HEK293 (cell line): ENCODE data around the gene ILK.
A peak's percentile ranks its signal among the peaks of the same experiment; 100 is the strongest.

Experiments
- CTCF ChIA-PET: fragments of 350-600 bp; formaldehyde crosslinking; extraction: SDS; loops from one replicate; lab custom pipeline; 2021; ENCODE audit warnings: antibody characterized with exemption; lab: Yijun Ruan, JAX
- POLR2A ChIA-PET: fragments of 300-600 bp; formaldehyde crosslinking; extraction: SDS; loops from one replicate; lab custom pipeline; 2020; ENCODE audit warnings: antibody characterized with exemption, inconsistent platforms; lab: Yijun Ruan, JAX
- H3K27ac ChIP-seq: fragments of 200-500 bp; sonication (Bioruptor generic); 2 replicates; pipeline ENCODE4 v1.5.1; 2014; ENCODE audit warnings: low read depth, low read length, control low read depth, inconsistent platforms; ENCODE audit errors: extremely low read depth
- H3K36me3 ChIP-seq, 2 experiments: fragments of 200-500 bp in 1 of 2; sonication (Bioruptor generic) in 1 of 2; 1 replicate in 1 of 2; 2 replicates in 1 of 2; pipeline ENCODE4 v1.5.1; 2014 to 2017; ENCODE audit warnings: inconsistent platforms in 2 of 2, low read length in 2 of 2; ENCODE audit not compliant: control insufficient read depth in 2 of 2, insufficient read depth in 1 of 2
- H3K4me1 ChIP-seq: fragments of 200-500 bp; sonication (Bioruptor generic); 2 replicates; pipeline ENCODE4 v1.5.1; 2014; ENCODE audit warnings: mild to moderate bottlenecking, low read length, inconsistent platforms; ENCODE audit not compliant: control insufficient read depth, insufficient read depth
- H3K4me3 ChIP-seq: 2 replicates; pipeline ENCODE4 v1.5.1; 2011; ENCODE audit warnings: low read depth, mild to moderate bottlenecking, control low read depth, low read length, moderate library complexity
- H3K9me3 ChIP-seq: fragments of 200-500 bp; sonication (Bioruptor generic); 2 replicates; pipeline ENCODE4 v1.5.1; 2014; ENCODE audit warnings: low read depth, low read length, inconsistent platforms; ENCODE audit not compliant: control insufficient read depth, insufficient read depth
- ELK4 ChIP-seq: IDR thresholded peaks from 2 replicates; pipeline ENCODE4 v1.6.1; 2011; ENCODE audit warnings: mild to moderate bottlenecking, low read depth, low read length, borderline replicate concordance
- HIC1 ChIP-seq: fragments of 450-650 bp; formaldehyde crosslinking; IDR thresholded peaks from 2 replicates; pipeline ENCODE4 v1.5.1; 2016; ENCODE audit warnings: missing biosample characterization, missing genetic modification characterization
- PBX3 ChIP-seq: sonication (generic); formaldehyde crosslinking; IDR thresholded peaks from 2 replicates; pipeline ENCODE4 v1.8.1; 2022; ENCODE audit warnings: mild to moderate bottlenecking, moderate library complexity, missing genetic modification reagents
- YY1 ChIP-seq: fragments of 450-650 bp; formaldehyde crosslinking; IDR thresholded peaks from 2 replicates; pipeline ENCODE4 v1.5.1; 2018; ENCODE audit warnings: missing biosample characterization, missing genetic modification characterization
- ZBTB1 ChIP-seq: fragments of 450-650 bp; formaldehyde crosslinking; IDR thresholded peaks from 2 replicates; pipeline ENCODE4 v1.5.1; 2016; ENCODE audit warnings: missing biosample characterization, missing genetic modification characterization
- ZNF174 ChIP-seq: fragments of 450-650 bp; formaldehyde crosslinking; IDR thresholded peaks from 2 replicates; pipeline ENCODE4 v1.5.0; 2017; ENCODE audit warnings: missing biosample characterization, mild to moderate bottlenecking, missing genetic modification characterization
- ZNF221 ChIP-seq: fragments of 450-650 bp; formaldehyde crosslinking; IDR thresholded peaks from 2 replicates; pipeline ENCODE4 v1.5.1; 2017; ENCODE audit warnings: missing biosample characterization, missing genetic modification characterization, borderline replicate concordance
- ZNF274 ChIP-seq, 2 experiments: fragments of 200-500 bp in 1 of 2; fragments of 450-650 bp in 1 of 2; sonication (Bioruptor generic) in 1 of 2; formaldehyde crosslinking in 1 of 2; IDR thresholded peaks; 2 replicates each; pipeline versions ENCODE4 v1.5.1 to v1.6.1; 2014 to 2016; ENCODE audit warnings: borderline replicate concordance in 1 of 2, inconsistent platforms in 1 of 2, low read length in 1 of 2, missing biosample characterization in 1 of 2, missing genetic modification characterization in 1 of 2
- ZNF280D ChIP-seq: fragments of 450-650 bp; formaldehyde crosslinking; IDR thresholded peaks from 2 replicates; pipeline ENCODE4 v1.5.1; 2016; ENCODE audit warnings: missing biosample characterization, missing genetic modification characterization
- ZNF488 ChIP-seq: fragments of 450-650 bp; formaldehyde crosslinking; IDR thresholded peaks from 2 replicates; pipeline ENCODE4 v1.5.1; 2016; ENCODE audit warnings: missing biosample characterization, missing genetic modification characterization
- ZNF629 ChIP-seq: fragments of 450-650 bp; formaldehyde crosslinking; IDR thresholded peaks from 2 replicates; pipeline ENCODE4 v1.5.1; 2017; ENCODE audit warnings: missing biosample characterization, missing genetic modification characterization
- ZNF776 ChIP-seq: fragments of 450-650 bp; formaldehyde crosslinking; IDR thresholded peaks from 2 replicates; pipeline ENCODE4 v1.5.0; 2017; ENCODE audit warnings: missing biosample characterization, missing genetic modification characterization, borderline replicate concordance
- ZNF791 ChIP-seq: fragments of 450-650 bp; formaldehyde crosslinking; IDR thresholded peaks from 2 replicates; pipeline ENCODE4 v1.5.1; 2016; ENCODE audit warnings: missing biosample characterization, missing genetic modification characterization
- ZSCAN23 ChIP-seq: fragments of 450-650 bp; formaldehyde crosslinking; IDR thresholded peaks from 2 replicates; pipeline ENCODE4 v1.5.1; 2016; ENCODE audit warnings: missing biosample characterization, missing genetic modification characterization

ILK gene

GRCh38 chr11:6584528-6584927 lies 19.0 kb upstream of the ILK start:
- no peak overlapping the region for H3K27ac ChIP-seq
- H3K9me3 ChIP-seq: no peaks in the 10 kb centered on the region
- H3K36me3 ChIP-seq: peaks cover 0 to 10% of the 10 kb centered on the region in 2 experiments; a peak in 1 of 3 replicates
- ChIA-PET POLR2A (no interaction called here), CTCF (interaction anchor here (1.1 kb wide), 1 partner anchor 11 kb away, joined by 3 read pairs; no protein-coding TSS in a partner anchor)
- no peak overlapping the region for H3K4me3 ChIP-seq
- TF ChIP-seq ZNF791 (tag by site-specific recombination) (no peak), ELK4 (no peak), ZNF274 (IDR thresholded peaks at IDR 0.05; ENCODE audit: low read length) (no peak), ZNF274 (tag by site-specific recombination; IDR thresholded peaks at IDR 0.05; ENCODE audit: borderline replicate concordance) (no peak), ZNF280D (tag by site-specific recombination) (peak; percentile 85), PBX3 (CRISPR knock-in tag) (no peak), ZNF629 (tag by site-specific recombination) (no peak)
- H3K4me1 ChIP-seq: no peaks in the 10 kb centered on the region

- TF ChIP-seq ZNF221 (tag by site-specific recombination) (no peak), HIC1 (no peak), ZNF488 (no peak), YY1 (tag by site-specific recombination) (no peak), ZNF776 (tag by site-specific recombination) (no peak), ZSCAN23 (no peak), ZNF174 (tag by site-specific recombination) (no peak), ZBTB1 (tag by site-specific recombination) (no peak)
- POLR2A ChIA-PET: no interaction called here
- H3K4me1 ChIP-seq: no peaks in the 10 kb centered on the region
- CTCF ChIA-PET: interaction anchor here (0.8 kb wide), 1 partner anchor 208 kb away, joined by 3 read pairs; no protein-coding TSS in a partner anchor
- H3K9me3 ChIP-seq: no peaks in the 10 kb centered on the region
- H3K36me3 ChIP-seq: peaks cover 0 to 10% of the 10 kb centered on the region in 2 experiments; a peak in 2 of 3 replicates
- H3K4me3 ChIP-seq: no peak overlapping the region
- H3K27ac ChIP-seq: no peak overlapping the region
Observed at GRCh38 chr11:6586434-6587359, 16.9 kb upstream of the ILK start.
